22Rv1 (cell line): ENCODE measurements around the gene TMC2.

Experiments used
- H3K27ac ChIP-seq: fragments of 450-650 bp; 2 replicates; pipeline ENCODE4 v1.5.1; 2017
- CTCF ChIP-seq: fragments of 450-650 bp; IDR thresholded peaks from 2 replicates; pipeline ENCODE4 v1.5.1; 2017; ENCODE audit warnings: mild to moderate bottlenecking
- ZFX ChIP-seq: fragments of 450-650 bp; IDR thresholded peaks from 2 replicates; pipeline ENCODE4 v1.6.1; 2017; ENCODE audit warnings: antibody characterized with exemption, borderline replicate concordance

TMC2 gene

GRCh38 chr20:2624190-2624589 is 87.8 kb downstream of the TMC2 start:
- TF ChIP-seq ZFX (no peak), CTCF (no peak)
- H3K27ac ChIP-seq, result no peak overlapping the region

GRCh38 chr20:2625062-2625461 is 88.7 kb downstream of the TMC2 start:
- TF ChIP-seq ZFX, result no peak
- no peak for TF ChIP-seq CTCF
- no peak overlapping the region for H3K27ac ChIP-seq

- TF ChIP-seq CTCF (no peak), ZFX (no peak)
- H3K27ac ChIP-seq, result no peak overlapping the region
Observed at GRCh38 chr20:2626853-2627541, 90.6 kb downstream of the TMC2 start.

GRCh38 chr20:2631228-2631627 is 94.9 kb downstream of the TMC2 start:
- TF ChIP-seq ZFX (no peak), CTCF (0 out of 2 replicates have a peak, but pooled peaks have one; percentile 6)
- no peak overlapping the region for H3K27ac ChIP-seq

- TF ChIP-seq ZFX (no peak), CTCF (no peak)
- no peak overlapping the region for H3K27ac ChIP-seq
Observed at GRCh38 chr20:2633381-2633780, 97.0 kb downstream of the TMC2 start.

- no peak overlapping the region for H3K27ac ChIP-seq
- TF ChIP-seq CTCF (no peak), ZFX (no peak)
Observed at GRCh38 chr20:2637246-2637645, 100.9 kb downstream of the TMC2 start.

- TF ChIP-seq ZFX (no peak), CTCF (no peak)
- no peak overlapping the region for H3K27ac ChIP-seq
Observed at GRCh38 chr20:2640260-2640659, 103.9 kb downstream of the TMC2 start.
